SH-SY5Y (cell line): ENCODE results near the gene UBTF.

Source experiments
- GATA2 ChIP-seq: IDR thresholded peaks from 2 replicates; pipeline ENCODE4 v1.6.1; 2011; ENCODE audit warnings: mild to moderate bottlenecking, low read depth, low read length
- GATA3 ChIP-seq: IDR thresholded peaks from 2 replicates; pipeline ENCODE4 v1.6.1; 2011; ENCODE audit warnings: low read depth, mild to moderate bottlenecking, low read length, moderate library complexity

The UBTF gene

GRCh38 chr17:44199553-44200477 is 19.7 kb downstream of the UBTF start, which contains the start of gene ATXN7L3:
TSS of gene ATXN7L3 (minus strand) at chr17:44199884. CDS start at chr17:44198070, 1,814 bp downstream.
- no peak for TF ChIP-seq GATA2
- TF ChIP-seq GATA3, result no peak

GRCh38 chr17:44198721-44199552 is 20.5 kb downstream of the UBTF start:
- TF ChIP-seq GATA2 (no peak), GATA3 (no peak)

DNA sequence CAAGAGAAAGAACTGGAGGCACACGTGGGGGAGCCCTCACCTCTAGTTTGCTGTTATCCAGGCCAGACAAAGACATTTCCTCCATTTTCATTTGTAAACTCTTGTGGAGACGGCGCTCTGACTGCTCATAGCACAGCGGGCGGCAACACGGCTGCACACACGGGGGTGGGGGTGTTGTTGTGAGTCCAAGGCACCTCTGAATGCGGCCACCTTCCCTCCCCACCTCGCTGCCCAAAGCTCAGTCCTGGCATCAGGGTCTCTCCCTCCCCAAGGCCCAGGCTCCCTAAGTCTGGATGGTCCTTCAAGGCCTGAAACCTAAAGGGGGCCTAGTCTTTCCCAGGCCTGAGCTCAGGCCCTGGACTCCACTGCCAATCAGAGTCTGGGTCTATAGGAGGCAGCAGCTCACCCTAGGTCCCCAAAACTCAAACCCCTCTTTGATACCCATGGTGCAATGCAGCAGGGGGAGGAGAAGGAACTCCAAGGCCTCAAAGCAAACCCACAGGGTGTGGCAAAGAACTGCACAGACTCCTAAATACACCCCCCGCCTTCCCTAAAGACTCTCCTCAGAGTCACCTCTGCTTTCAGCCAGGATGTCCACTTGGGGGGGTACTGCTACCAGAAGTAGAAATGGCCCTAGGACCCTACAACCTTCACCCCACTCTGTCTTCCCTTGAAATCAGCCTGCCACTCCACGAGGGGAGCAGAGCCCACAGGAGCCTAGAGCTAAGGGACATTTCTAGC is 21.3 kb downstream of the UBTF start:
- no peak for TF ChIP-seq GATA3
- no peak for TF ChIP-seq GATA2

- no peak for TF ChIP-seq GATA3
These were observed 22.4 kb downstream of the UBTF start for GRCh38 chr17:44197107-44197506.

GRCh38 chr17:44193326-44194084 is 26.0 kb downstream of the UBTF start:
- no peak for TF ChIP-seq GATA3
- TF ChIP-seq GATA2, result no peak

DNA sequence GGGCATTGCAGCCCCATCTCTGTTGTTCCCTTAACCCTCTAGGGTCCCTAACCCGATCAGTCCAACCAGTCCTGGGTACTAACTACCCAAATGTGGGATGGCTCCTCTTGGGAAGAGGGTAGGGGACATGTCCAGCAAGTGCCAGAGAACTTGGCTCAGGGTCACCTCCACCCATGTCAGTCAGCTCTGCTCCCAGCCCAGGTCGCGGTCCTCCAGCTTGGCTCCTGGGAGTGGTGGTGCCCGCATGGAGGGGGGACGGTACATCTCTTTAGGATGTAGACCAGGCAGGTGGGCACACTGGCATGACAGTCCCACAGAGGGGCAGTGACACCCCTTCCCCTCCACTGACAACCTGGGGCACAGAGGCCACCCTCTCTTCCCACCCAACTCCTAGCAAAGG is 26.7 kb downstream of the UBTF start:
- no peak for TF ChIP-seq GATA2
- TF ChIP-seq GATA3, result no peak

DNA sequence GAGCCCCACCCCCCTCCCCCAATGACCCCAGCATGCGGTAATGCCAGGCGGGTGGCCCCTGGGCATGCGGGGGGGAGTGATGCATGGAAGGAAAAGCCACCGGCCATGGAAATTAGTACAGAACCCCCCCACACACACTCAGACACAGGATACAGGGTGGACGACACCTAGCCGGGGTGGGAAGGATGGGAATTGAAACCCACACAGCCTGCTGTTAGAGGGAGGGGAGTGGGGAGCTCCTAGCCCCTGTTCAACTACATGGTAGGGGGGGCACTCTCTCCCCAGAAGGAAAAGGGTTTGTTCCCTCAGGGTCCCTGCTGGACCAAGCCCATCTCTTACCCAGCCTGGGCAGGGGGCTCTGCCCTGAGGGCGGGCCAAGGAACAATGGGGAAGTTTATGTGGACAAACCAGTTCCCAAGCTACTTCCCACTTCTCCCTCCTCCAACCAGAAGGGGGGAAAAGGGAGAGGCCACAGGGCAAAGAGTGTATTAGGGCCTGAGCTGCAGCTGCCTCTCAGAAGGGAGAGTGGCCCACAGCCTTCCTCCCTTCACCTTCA is 27.5 kb downstream of the UBTF start:
- TF ChIP-seq GATA3 (no peak), GATA2 (no peak)

DNA sequence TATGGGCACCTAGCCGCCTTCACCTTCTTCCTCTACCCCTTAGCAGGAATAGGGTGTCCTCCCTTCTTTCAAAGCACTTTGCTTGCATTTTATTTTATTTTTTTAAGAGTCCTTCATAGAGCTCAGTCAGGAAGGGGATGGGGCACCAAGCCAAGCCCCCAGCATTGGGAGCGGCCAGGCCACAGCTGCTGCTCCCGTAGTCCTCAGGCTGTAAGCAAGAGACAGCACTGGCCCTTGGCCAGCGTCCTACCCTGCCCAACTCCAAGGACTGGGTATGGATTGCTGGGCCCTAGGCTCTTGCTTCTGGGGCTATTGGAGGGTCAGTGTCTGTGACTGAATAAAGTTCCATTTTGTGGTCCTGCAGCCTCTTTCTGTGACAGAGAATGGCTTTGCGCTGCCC is 28.1 kb downstream of the UBTF start:
- TF ChIP-seq GATA3 (no peak), GATA2 (no peak)

DNA sequence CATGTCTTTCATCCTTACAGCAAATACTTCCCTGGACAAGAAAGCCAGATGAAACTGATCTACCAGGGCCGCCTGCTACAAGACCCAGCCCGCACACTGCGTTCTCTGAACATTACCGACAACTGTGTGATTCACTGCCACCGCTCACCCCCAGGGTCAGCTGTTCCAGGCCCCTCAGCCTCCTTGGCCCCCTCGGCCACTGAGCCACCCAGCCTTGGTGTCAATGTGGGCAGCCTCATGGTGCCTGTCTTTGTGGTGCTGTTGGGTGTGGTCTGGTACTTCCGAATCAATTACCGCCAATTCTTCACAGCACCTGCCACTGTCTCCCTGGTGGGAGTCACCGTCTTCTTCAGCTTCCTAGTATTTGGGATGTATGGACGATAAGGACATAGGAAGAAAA is 29.0 kb downstream of the UBTF start:
- TF ChIP-seq GATA2 (no peak), GATA3 (no peak)

DNA sequence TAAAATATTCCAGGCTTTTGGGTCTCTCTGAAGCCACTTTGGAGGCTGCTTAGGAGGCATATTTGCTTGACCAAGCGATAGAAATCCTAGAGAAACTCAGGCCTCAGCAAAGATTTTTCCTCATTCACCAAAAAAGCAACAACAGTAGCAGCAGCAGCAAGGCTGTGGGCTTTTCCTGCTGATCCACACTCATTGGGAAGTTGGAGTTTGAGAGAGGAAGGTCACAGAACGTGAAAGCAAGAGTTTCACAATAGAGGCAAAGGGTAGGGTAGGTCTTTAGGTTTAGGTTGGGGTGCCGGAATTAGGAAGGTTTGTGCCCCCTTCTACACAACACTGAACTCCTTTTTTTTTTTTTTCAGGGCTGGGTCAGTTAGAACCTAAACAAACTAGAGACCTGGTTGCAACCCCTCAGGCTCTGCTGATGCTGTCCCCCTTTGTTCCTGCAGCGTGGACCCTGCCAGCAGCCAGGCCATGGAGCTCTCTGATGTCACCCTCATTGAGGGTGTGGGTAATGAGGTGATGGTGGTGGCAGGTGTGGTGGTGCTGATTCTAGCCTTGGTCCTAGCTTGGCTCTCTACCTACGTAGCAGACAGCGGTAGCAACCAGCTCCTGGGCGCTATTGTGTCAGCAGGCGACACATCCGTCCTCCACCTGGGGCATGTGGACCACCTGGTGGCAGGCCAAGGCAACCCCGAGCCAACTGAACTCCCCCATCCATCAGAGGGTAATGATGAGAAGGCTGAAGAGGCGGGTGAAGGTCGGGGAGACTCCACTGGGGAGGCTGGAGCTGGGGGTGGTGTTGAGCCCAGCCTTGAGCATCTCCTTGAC is 30.7 kb downstream of the UBTF start:
- TF ChIP-seq GATA3, result no peak
- TF ChIP-seq GATA2, result no peak

DNA sequence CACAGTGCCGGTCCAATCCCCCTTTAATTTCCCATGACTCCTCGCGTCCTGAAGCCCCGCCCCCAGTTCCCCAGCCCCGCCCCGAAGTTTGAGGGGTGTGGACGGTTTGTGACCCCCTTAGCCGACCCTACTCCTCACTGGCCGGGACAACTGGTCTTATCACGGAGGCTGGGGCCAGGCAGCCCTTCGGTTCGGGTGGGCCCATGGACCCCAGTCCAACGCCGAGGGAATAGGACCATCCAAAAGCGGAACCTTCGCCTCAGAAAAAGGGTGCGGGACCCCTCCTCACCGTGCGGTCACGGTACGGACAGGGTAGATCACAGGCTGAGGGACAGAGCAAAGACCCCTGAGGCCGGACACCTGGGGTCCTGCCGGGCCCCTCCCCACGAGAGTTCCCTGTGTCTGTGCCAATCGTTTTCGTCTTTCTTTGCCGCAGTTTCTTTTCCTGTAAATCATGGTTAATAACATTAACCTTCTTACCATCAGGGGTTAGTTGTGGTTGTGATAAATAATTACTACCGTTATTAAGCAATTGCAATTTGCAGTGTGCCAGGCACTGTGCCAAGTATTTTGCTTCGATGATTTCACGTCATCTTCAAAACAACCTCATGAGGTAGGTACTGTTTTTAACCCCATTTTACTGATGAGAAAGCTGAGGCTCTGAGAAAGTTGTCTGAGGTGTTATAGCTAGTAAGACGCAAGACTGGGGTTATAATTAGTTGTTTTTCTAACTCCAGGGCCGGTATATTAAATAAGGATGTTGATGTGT is 32.2 kb downstream of the UBTF start:
- TF ChIP-seq GATA3, result no peak
- TF ChIP-seq GATA2, result no peak

- no peak for TF ChIP-seq GATA3
- peak; percentile 19; the same call in 1 of the 2 replicates for TF ChIP-seq GATA2
These were observed 33.0 kb downstream of the UBTF start, which contains the start of gene TMUB2 for GRCh38 chr17:44186307-44187130. TSS of gene TMUB2 (plus strand) at chr17:44186972. CDS start at chr17:44187709, 737 bp downstream.
